Smooth muscle cell (in vitro differentiated cells): ENCODE results near the gene SEPTIN5. TPM values are rescaled to one million over a fixed set of nuclear protein-coding genes. Genes with fewer than 3 reads are reported as not detected.

Source experiments
- DNase-seq: peaks from one replicate; lab custom pipeline; 2025; ENCODE audit not compliant: unreplicated experiment; lab: John Stamatoyannopoulos, UW
- H2AFZ ChIP-seq: fragments of 200-600 bp; sonication (generic); 2 replicates; pipeline ENCODE4 v1.6.0; 2016; ENCODE audit warnings: antibody characterized with exemption, low read depth, mild to moderate bottlenecking
- H3F3A ChIP-seq: fragments of 200-600 bp; sonication (generic); 2 replicates; pipeline ENCODE4 v1.6.0; 2017; ENCODE audit warnings: antibody characterized with exemption, low read depth
- H3K27ac ChIP-seq: fragments of 200-600 bp; sonication (generic); 2 replicates; pipeline ENCODE4 v1.5.1; 2016; ENCODE audit warnings: low read depth, mild to moderate bottlenecking
- H3K27me3 ChIP-seq: fragments of 200-600 bp; sonication (generic); 2 replicates; pipeline ENCODE4 v1.6.1; 2016; ENCODE audit warnings: low read depth, mild to moderate bottlenecking
- H3K36me3 ChIP-seq: fragments of 200-600 bp; sonication (generic); 2 replicates; pipeline ENCODE4 v1.5.1; 2016; ENCODE audit warnings: low read depth
- H3K4me1 ChIP-seq: fragments of 200-600 bp; sonication (generic); 2 replicates; pipeline ENCODE4 v1.5.1; 2016; ENCODE audit warnings: low read depth
- H3K4me2 ChIP-seq: fragments of 200-600 bp; sonication (generic); 2 replicates; pipeline ENCODE4 v1.6.0; 2016; ENCODE audit warnings: mild to moderate bottlenecking
- H3K4me3 ChIP-seq: fragments of 200-600 bp; sonication (generic); 2 replicates; pipeline ENCODE4 v1.5.1; 2016; ENCODE audit warnings: mild to moderate bottlenecking
- H3K79me2 ChIP-seq: fragments of 200-600 bp; sonication (generic); 2 replicates; pipeline ENCODE4 v1.6.0; 2016; ENCODE audit warnings: low read depth, mild to moderate bottlenecking
- H3K9ac ChIP-seq: fragments of 200-600 bp; sonication (generic); 2 replicates; pipeline ENCODE4 v1.6.0; 2016; ENCODE audit warnings: low read depth
- H3K9me3 ChIP-seq: fragments of 200-600 bp; sonication (generic); replicated peaks from 2 replicates; pipeline ENCODE4 v1.5.1; 2016; ENCODE audit warnings: low read depth
- H4K20me1 ChIP-seq: fragments of 200-600 bp; sonication (generic); 2 replicates; pipeline ENCODE4 v1.6.0; 2016; ENCODE audit warnings: low read depth
- CTCF ChIP-seq: fragments of 200-600 bp; sonication (generic); IDR thresholded peaks from 2 replicates; pipeline ENCODE4 v1.5.1; 2017; ENCODE audit warnings: borderline replicate concordance, mild to moderate bottlenecking, antibody characterized with exemption; ENCODE audit not compliant: insufficient read depth, poor library complexity, severe bottlenecking
- WGBS: methylation state at CpG from one replicate; pipeline ENCODE4 v1.1.7; 2016; ENCODE audit warnings: low lambda C conversion rate; 5-methylcytosine and 5-hydroxymethylcytosine counted together
- polyA plus RNA-seq: library from polyadenylated mRNA; unstranded; fragments of >200 nt; fragmentation: Nextera tagmentation; extraction: Ambion mirVana; gene quantifications from 2 replicates; pipeline ENCODE4 v1.2.1, GENCODE V29; 2016
- total RNA-seq: library from RNA; depleted of rRNA; stranded (reverse); fragments of >200 nt; gene quantifications from 2 replicates; pipeline ENCODE4 v1.2.3, GENCODE V29; 2014

Gene SEPTIN5
- total and polyA plus RNA-seq, 2 experiments from 2014 or later = 26.6 to 64.1 TPM

- Histone ChIP-seq H3F3A (no peaks in the 10 kb centered on the region), H4K20me1 (no peaks in the 10 kb centered on the region), H3K27me3 (peaks cover 86% of the 10 kb centered on the region), H3K4me2 (no peak overlapping the region), H3K27ac (no peak overlapping the region), H3K36me3 (no peaks in the 10 kb centered on the region), H2AFZ (no peak overlapping the region), H3K9ac (no peak overlapping the region), H3K79me2 (no peaks in the 10 kb centered on the region), H3K9me3 (no peaks in the 10 kb centered on the region), H3K4me1 (peaks cover 13% of the 10 kb centered on the region), H3K4me3 (no peak overlapping the region)
- DNase-seq = no peak
- TF ChIP-seq CTCF = no peak
- WGBS = 9% methylated on average over 21 of the region's 26 CpGs
These were observed 41.5 kb downstream of the SEPTIN5 start for GRCh38 chr22:19755722-19756287.

GRCh38 chr22:19756288-19757128, 42.2 kb downstream of the SEPTIN5 start:
- no peak overlapping the region for H2AFZ ChIP-seq
- H3K9ac ChIP-seq = no peak overlapping the region
- peak overlapping the region; percentile 26 for H3K4me2 ChIP-seq
- H3F3A ChIP-seq = no peaks in the 10 kb centered on the region
- H3K36me3 ChIP-seq = no peaks in the 10 kb centered on the region
- H3K9me3 ChIP-seq = no peaks in the 10 kb centered on the region
- H3K4me1 ChIP-seq = peaks cover 11% of the 10 kb centered on the region
- no peak overlapping the region for H3K4me3 ChIP-seq
- no peak for DNase-seq
- no peaks in the 10 kb centered on the region for H3K79me2 ChIP-seq
- no peaks in the 10 kb centered on the region for H4K20me1 ChIP-seq
- no peak overlapping the region for H3K27ac ChIP-seq
- peaks cover 92% of the 10 kb centered on the region for H3K27me3 ChIP-seq
- peak; percentile 38 for TF ChIP-seq CTCF
- 6% methylated on average over 58 of the region's 76 CpGs for WGBS

GRCh38 chr22:19757140-19757984, 43.1 kb downstream of the SEPTIN5 start:
- no peak overlapping the region for H3K4me3 ChIP-seq
- H3F3A ChIP-seq = no peaks in the 10 kb centered on the region
- DNase-seq = no peak
- no peaks in the 10 kb centered on the region for H4K20me1 ChIP-seq
- 29% methylated on average over 16 of the region's 16 CpGs for WGBS
- no peaks in the 10 kb centered on the region for H3K79me2 ChIP-seq
- no peaks in the 10 kb centered on the region for H3K36me3 ChIP-seq
- no peak overlapping the region for H2AFZ ChIP-seq
- peak overlapping the region; percentile 26 for H3K4me2 ChIP-seq
- TF ChIP-seq CTCF = no peak
- H3K9me3 ChIP-seq = no peaks in the 10 kb centered on the region
- H3K4me1 ChIP-seq = peaks cover 13% of the 10 kb centered on the region
- peaks cover 94% of the 10 kb centered on the region for H3K27me3 ChIP-seq
- no peak overlapping the region for H3K9ac ChIP-seq
- no peak overlapping the region for H3K27ac ChIP-seq
